Measurements from ENCODE around the gene FGD3. TPM values are rescaled to one million over a fixed set of nuclear protein-coding genes. Genes with fewer than 3 reads are reported as not detected.
A peak's percentile ranks its signal among the peaks of the same experiment; 100 is the strongest.

Gene FGD3
- total RNA-seq, 2 experiments from 2014 or later = 91.0 to 95.7 TPM

- H3K36me3 Mint-ChIP-seq (ENCODE audit: low read depth) = peaks cover 93% of the 10 kb centered on the region
- H3K27me3 Mint-ChIP-seq = no peaks in the 10 kb centered on the region
- peak overlapping the region; percentile 99 for H3K27ac Mint-ChIP-seq
- no peaks in the 10 kb centered on the region for H3K9me3 ChIP-seq (ENCODE audit: control insufficient read depth in 1 of 2, insufficient read depth in 1 of 2, low read length in 2 of 2)
- ChIA-PET POLR2A (interaction anchor here (1.2 to 3.2 kb wide), 5 partner anchors 9 to 91 kb away, joined by 3 to 18 read pairs (median 4); no protein-coding TSS in a partner anchor), CTCF (no interaction called here)
- H3K4me3 ChIP-seq (ENCODE audit: low read length) = no peak overlapping the region
- intact Hi-C loops (cut with DNase I, micrococcal nuclease) = no loop called here
- H3K4me1 Mint-ChIP-seq (ENCODE audit: low read depth) = peaks cover 89% of the 10 kb centered on the region
- ATAC-seq (ENCODE audit: poor library complexity) (no peak), DNase-seq (peak in 1 of 14 experiments; percentile 17)
- H3K4me1 ChIP-seq (ENCODE audit: insufficient read depth, low read length) = peaks cover 93% of the 10 kb centered on the region
- TF ChIP-seq CTCF (IDR thresholded peaks at IDR 0.05) = no peak
- no peaks in the 10 kb centered on the region for H3K27me3 ChIP-seq (ENCODE audit: control insufficient read depth in 1 of 2, insufficient read depth in 2 of 2, low read length in 2 of 2)
- peak overlapping the region in 1 of 2 donors; percentile 33 for H3K27ac ChIP-seq (ENCODE audit: low read depth in 1 of 2, low read length in 2 of 2)
- peak overlapping the region; percentile 54 for H3K4me3 Mint-ChIP-seq
- H3K36me3 ChIP-seq (ENCODE audit: insufficient read depth, low read length) = peaks cover 74% of the 10 kb centered on the region
- H3K9me3 Mint-ChIP-seq = no peaks in the 10 kb centered on the region
These were observed 26.4 kb downstream of the FGD3 start for GRCh38 chr9:92973700-92974099.

- ATAC-seq (ENCODE audit: poor library complexity) = no peak
- intact Hi-C loops (cut with DNase I, micrococcal nuclease) = no loop called here
- peak in 1 of 14 experiments; percentile 17 for DNase-seq
- Mint-ChIP-seq H3K27ac (peak overlapping the region; percentile 99), H3K36me3 (ENCODE audit: low read depth) (peaks cover 93% of the 10 kb centered on the region), H3K4me3 (peak overlapping the region; percentile 20), H3K27me3 (no peaks in the 10 kb centered on the region), H3K9me3 (no peaks in the 10 kb centered on the region), H3K4me1 (ENCODE audit: low read depth) (peaks cover 89% of the 10 kb centered on the region)
- no peak overlapping the region for H3K4me3 ChIP-seq (ENCODE audit: low read length)
- ChIA-PET POLR2A (interaction anchor here (1.2 to 3.2 kb wide), 3 partner anchors 10 to 90 kb away, joined by 4 to 18 read pairs (median 4); no protein-coding TSS in a partner anchor), CTCF (no interaction called here)
- no peaks in the 10 kb centered on the region for H3K9me3 ChIP-seq (ENCODE audit: control insufficient read depth in 1 of 2, insufficient read depth in 1 of 2, low read length in 2 of 2)
- peak overlapping the region; percentile 26 to 30 for H3K27ac ChIP-seq (ENCODE audit: low read depth in 1 of 2, low read length in 2 of 2)
- H3K36me3 ChIP-seq (ENCODE audit: insufficient read depth, low read length) = peaks cover 69% of the 10 kb centered on the region
- H3K4me1 ChIP-seq (ENCODE audit: insufficient read depth, low read length) = peaks cover 89% of the 10 kb centered on the region
- no peak for TF ChIP-seq CTCF (IDR thresholded peaks at IDR 0.05)
- H3K27me3 ChIP-seq (ENCODE audit: control insufficient read depth in 1 of 2, insufficient read depth in 2 of 2, low read length in 2 of 2) = no peaks in the 10 kb centered on the region
These were observed 26.9 kb downstream of the FGD3 start for GRCh38 chr9:92974161-92974661.

- Mint-ChIP-seq H3K36me3 (ENCODE audit: low read depth) (peaks cover 96% of the 10 kb centered on the region), H3K4me3 (peak overlapping the region; percentile 31), H3K27ac (peak overlapping the region; percentile 99), H3K27me3 (no peaks in the 10 kb centered on the region), H3K9me3 (no peaks in the 10 kb centered on the region), H3K4me1 (ENCODE audit: low read depth) (peaks cover 89% of the 10 kb centered on the region)
- no peak overlapping the region for H3K4me3 ChIP-seq (ENCODE audit: low read length)
- DNase-seq (peak in 2 of 14 experiments; percentile 12 to 25), ATAC-seq (ENCODE audit: poor library complexity) (no peak)
- H3K36me3 ChIP-seq (ENCODE audit: insufficient read depth, low read length) = peaks cover 61% of the 10 kb centered on the region
- peaks cover 83% of the 10 kb centered on the region for H3K4me1 ChIP-seq (ENCODE audit: insufficient read depth, low read length)
- no peaks in the 10 kb centered on the region for H3K27me3 ChIP-seq (ENCODE audit: control insufficient read depth in 1 of 2, insufficient read depth in 2 of 2, low read length in 2 of 2)
- TF ChIP-seq CTCF (IDR thresholded peaks at IDR 0.05) = no peak
- intact Hi-C loops (cut with DNase I, micrococcal nuclease) = no loop called here
- H3K27ac ChIP-seq (ENCODE audit: low read depth in 1 of 2, low read length in 2 of 2) = peak overlapping the region in 1 of 2 donors; percentile 52
- ChIA-PET POLR2A (interaction anchor here (0.7 to 3.2 kb wide), 5 partner anchors 11 to 90 kb away, joined by 3 to 18 read pairs (median 4); no protein-coding TSS in a partner anchor), CTCF (interaction anchor here (0.9 to 1.3 kb wide), 2 partner anchors 11 to 29 kb away, joined by 3 read pairs; no protein-coding TSS in a partner anchor)
- H3K9me3 ChIP-seq (ENCODE audit: control insufficient read depth in 1 of 2, insufficient read depth in 1 of 2, low read length in 2 of 2) = no peaks in the 10 kb centered on the region
These were observed 27.7 kb downstream of the FGD3 start for GRCh38 chr9:92974761-92975755.
